Stomach (tissue), 19 donors: ENCODE measurements around the gene FAM151B. TPM values are rescaled to one million over a fixed set of nuclear protein-coding genes. Genes with fewer than 3 reads are reported as not detected.

Experiments used
- DNase-seq, 2 donors: peaks; one replicate each; pipeline versions ENCODE4 v3.0.0 to v3.0.0-alpha.2; 2013 to 2019
- H3K27ac ChIP-seq, 5 donors: fragments of 200-600 bp in 4 of 5; sonication (generic) in 4 of 5; one replicate each; pipeline ENCODE4 v1.5.1; 2013 to 2019; ENCODE audit warnings: mild to moderate bottlenecking in 1 of 5, moderate library complexity in 1 of 5
- H3K27me3 ChIP-seq, 3 donors: fragments of 200-600 bp; sonication (generic); one replicate each; pipeline ENCODE4 v1.5.1; 2017 to 2019; ENCODE audit warnings: mixed run types in 1 of 3
- H3K36me3 ChIP-seq, 4 donors: fragments of 200-600 bp; sonication (generic); 1 replicate in 3 of 4; 2 replicates in 1 of 4; pipeline ENCODE4 v1.5.1; 2016 to 2019
- H3K4me1 ChIP-seq, 4 donors: fragments of 200-600 bp; sonication (generic); one replicate each; pipeline ENCODE4 v1.5.1; 2016 to 2019
- H3K4me3 ChIP-seq, 4 donors: fragments of 200-600 bp; sonication (generic) in 3 of 4; one replicate each; pipeline ENCODE4 v1.5.1; 2016 to 2019; ENCODE audit warnings: mild to moderate bottlenecking in 1 of 4
- H3K9me3 ChIP-seq, 4 donors: fragments of 200-600 bp; sonication (generic); one replicate each; pipeline ENCODE4 v1.5.1; 2016 to 2019
- EP300 ChIP-seq: sonication (generic); formaldehyde crosslinking; IDR thresholded peaks from one replicate; pipeline ENCODE4 v1.6.1; 2017; ENCODE audit warnings: antibody characterized with exemption
- POLR2A ChIP-seq, 4 donors: fragments of 450-650 bp; IDR thresholded peaks; one replicate each; pipeline ENCODE4 v1.6.1; 2016; ENCODE audit warnings: antibody characterized with exemption in 4 of 4, control low read depth in 2 of 4, mild to moderate bottlenecking in 1 of 4, moderate library complexity in 1 of 4
- POLR2AphosphoS5 ChIP-seq, 3 donors: sonication (generic); formaldehyde crosslinking; IDR thresholded peaks; one replicate each; pipeline ENCODE4 v1.6.1; 2016; ENCODE audit warnings: antibody characterized with exemption in 3 of 3
- WGBS, 5 donors: extraction: QIAGEN DNeasy Blood & Tissue Kit in 3 of 5; methylation state at CpG; one replicate each; pipeline versions ENCODE4 v1.1.5 to v1.1.7; 2013 to 2018; 5-methylcytosine and 5-hydroxymethylcytosine counted together
- intact Hi-C: fragments of 100-400 bp; cut with DNase I; formaldehyde crosslinking; loops from one replicate; pipeline ENCODE4 v1.15.1; 2023; ENCODE audit warnings: low total_unique reads
- long read RNA-seq, 10 donors: transcript quantifications; one replicate each; lab custom pipeline, GENCODE V29; 2026
- polyA plus RNA-seq, 3 donors: library from polyadenylated mRNA; stranded (reverse); fragments of 200-250 nt; gene quantifications; one replicate each; pipeline ENCODE4 v1.2.3, GENCODE V29; 2013
- total RNA-seq, 5 donors: library from RNA; depleted of rRNA; stranded (reverse); fragments of >200 nt; gene quantifications; one replicate each; pipeline versions ENCODE4 v1.1.0 to v1.2.3, GENCODE V29; 2014 to 2016
- TF ChIP-seq, protein P1 (sequence below), 7 experiments: fragments of 450-650 bp in 4 of 7; fragments of 200-600 bp in 3 of 7; sonication (generic) in 3 of 7; IDR thresholded peaks; one replicate each; pipeline ENCODE4 v1.5.1; 2016 to 2019; ENCODE audit warnings: antibody characterized with exemption in 7 of 7, control low read depth in 2 of 7, mild to moderate bottlenecking in 1 of 7
- donor health status: healthy with polysubstance abuse.
- donor health status: Bipolar disorder and iron deficiency.
- donor health status: healthy.

FAM151B gene, protein sequence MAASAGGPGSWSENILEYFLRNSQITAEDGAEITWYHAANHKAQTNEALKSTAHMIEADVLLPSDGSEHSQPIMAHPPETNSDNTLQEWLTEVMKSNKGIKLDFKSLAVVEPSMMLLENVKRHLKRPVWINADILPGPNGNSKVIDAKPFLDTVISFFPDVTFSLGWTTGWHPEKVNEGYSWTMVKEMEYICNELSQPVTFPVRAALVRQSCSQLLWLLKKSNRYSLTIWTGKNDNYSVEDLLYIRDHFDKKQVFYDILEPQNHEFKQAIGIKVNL
- total RNA-seq (10 to 100 TPM in 2 of 5 donors, 1 to 10 TPM in 1, under 1 TPM in 1, not detected in 1; 0.58 to 14.7 (median 8.8) TPM), polyA plus RNA-seq (under 1 TPM in 2 of 3 donors, not detected in 1; 0.56 to 0.60 TPM)
- long read RNA-seq, donor 1: 0 reads
- long read RNA-seq, donor 2: 0 reads
- long read RNA-seq, donor 3: 0 reads
- long read RNA-seq, donor 4: 0 reads
- long read RNA-seq, donor 5: 0 reads
- long read RNA-seq, donor 6: 0 reads
- long read RNA-seq, donor 7: 0 reads
- long read RNA-seq, donor 8, partial matches to known transcripts: 0 of 1 reads
- long read RNA-seq, donor 8, other reads (novel, unspliced or antisense): 0 of 1 reads
- long read RNA-seq, donor 9: 0 reads
- long read RNA-seq, donor 10: 0 reads

GRCh38 chr5:80487829-80488721, at the start of gene FAM151B:
TSS of gene FAM151B (plus strand) at chr5:80488100. CDS start at chr5:80488124, 24 bp downstream.
- peaks cover 0 to 10% (median 2%) of the 10 kb centered on the region in 4 donors for H3K9me3 ChIP-seq
- 0 to 2% (median 1%) methylated on average over 47 to 85 of the region's 85 CpGs for WGBS, 5 donors
- H3K4me1 ChIP-seq: peaks cover 0 to 29% (median 17%) of the 10 kb centered on the region in 4 donors
- peak; percentile 95 to 97 for DNase-seq
- H3K36me3 ChIP-seq: peaks cover 0 to 23% (median 18%) of the 10 kb centered on the region in 4 donors
- TF ChIP-seq POLR2AphosphoS5 (IDR thresholded peaks at IDR 0.05) (peak in 1 of 3 donors; percentile 80), POLR2A (IDR thresholded peaks at IDR 0.05) (no peak), EP300 (no peak)
- TF ChIP-seq, protein P1, sequence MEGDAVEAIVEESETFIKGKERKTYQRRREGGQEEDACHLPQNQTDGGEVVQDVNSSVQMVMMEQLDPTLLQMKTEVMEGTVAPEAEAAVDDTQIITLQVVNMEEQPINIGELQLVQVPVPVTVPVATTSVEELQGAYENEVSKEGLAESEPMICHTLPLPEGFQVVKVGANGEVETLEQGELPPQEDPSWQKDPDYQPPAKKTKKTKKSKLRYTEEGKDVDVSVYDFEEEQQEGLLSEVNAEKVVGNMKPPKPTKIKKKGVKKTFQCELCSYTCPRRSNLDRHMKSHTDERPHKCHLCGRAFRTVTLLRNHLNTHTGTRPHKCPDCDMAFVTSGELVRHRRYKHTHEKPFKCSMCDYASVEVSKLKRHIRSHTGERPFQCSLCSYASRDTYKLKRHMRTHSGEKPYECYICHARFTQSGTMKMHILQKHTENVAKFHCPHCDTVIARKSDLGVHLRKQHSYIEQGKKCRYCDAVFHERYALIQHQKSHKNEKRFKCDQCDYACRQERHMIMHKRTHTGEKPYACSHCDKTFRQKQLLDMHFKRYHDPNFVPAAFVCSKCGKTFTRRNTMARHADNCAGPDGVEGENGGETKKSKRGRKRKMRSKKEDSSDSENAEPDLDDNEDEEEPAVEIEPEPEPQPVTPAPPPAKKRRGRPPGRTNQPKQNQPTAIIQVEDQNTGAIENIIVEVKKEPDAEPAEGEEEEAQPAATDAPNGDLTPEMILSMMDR (IDR thresholded peaks at IDR 0.05): no peak
- intact Hi-C loops: no loop called here
- peak within 1 kb of the TSS; percentile 76 to 89 (median 85) for H3K27ac ChIP-seq
- H3K4me3 ChIP-seq: peak within 1 kb of the TSS; percentile 64 to 82 (median 76)
- no peaks in the 10 kb centered on the region for H3K27me3 ChIP-seq

GRCh38 chr5:80438739-80439138, 49.2 kb upstream of the FAM151B start:
- TF ChIP-seq POLR2A (IDR thresholded peaks at IDR 0.05) (no peak), POLR2AphosphoS5 (IDR thresholded peaks at IDR 0.05) (no peak), EP300 (no peak)
- TF ChIP-seq, protein P1 (IDR thresholded peaks at IDR 0.05): no peak
- Histone ChIP-seq H3K9me3 (no peaks in the 10 kb centered on the region), H3K36me3 (peaks cover 15 to 65% (median 57%) of the 10 kb centered on the region in 4 donors), H3K27ac (no peak overlapping the region), H3K4me1 (peaks cover 0 to 9% (median 0%) of the 10 kb centered on the region in 4 donors), H3K27me3 (no peaks in the 10 kb centered on the region), H3K4me3 (no peak overlapping the region)
- WGBS, 5 donors: 41 to 72% (median 52%) methylated on average over 4 of the region's 4 CpGs
- DNase-seq: no peak
- intact Hi-C loops: no loop called here

GRCh38 chr5:80439213-80439612, 48.7 kb upstream of the FAM151B start:
- peaks cover 0 to 9% (median 0%) of the 10 kb centered on the region in 4 donors for H3K4me1 ChIP-seq
- intact Hi-C loops: no loop called here
- DNase-seq: no peak
- no peak overlapping the region for H3K27ac ChIP-seq
- H3K4me3 ChIP-seq: no peak overlapping the region
- H3K27me3 ChIP-seq: no peaks in the 10 kb centered on the region
- H3K36me3 ChIP-seq: peaks cover 15 to 68% (median 59%) of the 10 kb centered on the region in 4 donors
- no peaks in the 10 kb centered on the region for H3K9me3 ChIP-seq
- TF ChIP-seq POLR2A (IDR thresholded peaks at IDR 0.05) (no peak), EP300 (no peak), POLR2AphosphoS5 (IDR thresholded peaks at IDR 0.05) (no peak)
- TF ChIP-seq, protein P1 (IDR thresholded peaks at IDR 0.05): no peak

DNA sequence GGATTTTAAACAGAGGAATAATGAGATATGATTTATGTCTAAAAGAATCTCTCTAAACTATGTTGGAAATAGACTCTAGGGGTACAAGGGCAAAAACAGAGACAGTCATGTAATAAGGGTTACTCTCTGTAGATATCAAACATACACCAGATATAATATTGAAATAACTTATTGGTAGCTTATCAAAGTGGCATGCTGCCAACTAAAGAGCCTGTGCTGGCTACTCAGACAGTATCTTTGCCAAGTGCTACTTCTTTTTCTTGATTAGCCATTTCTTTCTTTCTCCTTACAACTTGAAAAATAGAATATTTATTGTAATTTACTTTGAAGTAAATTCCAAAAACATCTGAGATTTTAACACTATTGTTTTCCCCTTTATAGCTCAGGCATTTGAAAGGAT, 45.2 kb upstream of the FAM151B start:
- Histone ChIP-seq H3K4me1 (peaks cover 0 to 9% (median 0%) of the 10 kb centered on the region in 4 donors), H3K27ac (no peak overlapping the region), H3K36me3 (peaks cover under 1 to 67% (median 58%) of the 10 kb centered on the region in 4 donors), H3K27me3 (no peaks in the 10 kb centered on the region), H3K4me3 (no peak overlapping the region), H3K9me3 (no peaks in the 10 kb centered on the region)
- peak in 1 of 2 donors; percentile 3 for DNase-seq
- intact Hi-C loops: no loop called here
- no peak for TF ChIP-seq POLR2AphosphoS5 (IDR thresholded peaks at IDR 0.05)
- TF ChIP-seq POLR2A (IDR thresholded peaks at IDR 0.05): no peak
- TF ChIP-seq, protein P1 (IDR thresholded peaks at IDR 0.05): no peak
- TF ChIP-seq EP300: no peak
